CD4-positive, alpha-beta T cell treated with Interleukin-6 for 4 hours (primary cell): ENCODE data around the gene ETFA.

Experiments used
- DNase-seq: peaks from one replicate; pipeline ENCODE4 v3.0.0-alpha.2; 2020; ENCODE audit warnings: mixed read lengths

Gene ETFA

GRCh38 chr15:76340198-76340802 is 29.0 kb upstream of the ETFA start:
- peak; percentile 36 for DNase-seq

- no peak for DNase-seq
Measured at GRCh38 chr15:76339305-76340197, 28.3 kb upstream of the ETFA start.

GRCh38 chr15:76338486-76339304 is 27.4 kb upstream of the ETFA start:
- DNase-seq = no peak

- DNase-seq = peak; percentile 32
Measured at GRCh38 chr15:76337696-76338485, 26.6 kb upstream of the ETFA start.

- DNase-seq = no peak
Measured at GRCh38 chr15:76337059-76337695, 25.9 kb upstream of the ETFA start.

GRCh38 chr15:76336254-76337058 is 25.2 kb upstream of the ETFA start, which contains the start of gene ISL2:
Gene ISL2, plus strand, starts transcription at chr15:76336773. Its CDS starts 111 bp downstream, at chr15:76336884.
- peak; percentile 55 for DNase-seq

- DNase-seq = no peak
Measured at GRCh38 chr15:76335307-76336253, 24.3 kb upstream of the ETFA start.

GRCh38 chr15:76334438-76335306 is 23.4 kb upstream of the ETFA start:
- DNase-seq = no peak

- no peak for DNase-seq
Measured at GRCh38 chr15:76333720-76334437, 22.6 kb upstream of the ETFA start.

- no peak for DNase-seq
Measured at GRCh38 chr15:76333309-76333708, 22.0 kb upstream of the ETFA start.

- no peak for DNase-seq
Measured at GRCh38 chr15:76332796-76333195, 21.5 kb upstream of the ETFA start.

- DNase-seq = no peak
Measured at GRCh38 chr15:76330080-76330680, 18.9 kb upstream of the ETFA start.

- no peak for DNase-seq
Measured at GRCh38 chr15:76328958-76329357, 17.7 kb upstream of the ETFA start.

GRCh38 chr15:76328106-76328696 is 16.9 kb upstream of the ETFA start:
- no peak for DNase-seq

GRCh38 chr15:76327191-76328105 is 16.2 kb upstream of the ETFA start:
- no peak for DNase-seq

GRCh38 chr15:76325704-76326103 is 14.4 kb upstream of the ETFA start:
- DNase-seq = no peak
